Fibroblast of gingiva (primary cell): Measurements from ENCODE around the gene CHN2.

Experiments used
- DNase-seq: peaks from one replicate; pipeline ENCODE4 v3.0.0-alpha.2; 2011; ENCODE audit warnings: low read depth

The CHN2 gene

DNA sequence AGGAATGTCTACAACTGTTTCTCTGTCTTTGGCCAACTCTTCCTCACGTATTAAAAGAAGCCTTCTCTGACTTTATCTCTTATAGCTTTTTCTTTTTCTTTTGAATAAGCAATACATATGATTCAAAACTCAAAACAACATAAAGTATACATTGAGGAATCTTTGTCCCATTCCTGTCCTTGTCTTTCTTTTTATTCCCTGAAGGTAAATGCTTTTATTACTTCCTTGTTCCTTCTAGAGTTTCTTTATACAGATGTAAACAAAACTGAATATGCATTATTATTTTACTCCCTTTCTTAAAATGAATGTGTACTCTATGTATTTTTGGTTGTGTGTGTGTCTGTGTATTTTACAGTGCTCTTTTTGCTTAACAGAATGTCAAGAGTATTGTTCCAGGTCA is 170.1 kb downstream of the CHN2 start:
- no peak for DNase-seq

GRCh38 chr7:29365423-29365822 is 170.8 kb downstream of the CHN2 start:
- no peak for DNase-seq

- DNase-seq, result no peak
These were observed 173.2 kb downstream of the CHN2 start for GRCh38 chr7:29367784-29368183.

DNA sequence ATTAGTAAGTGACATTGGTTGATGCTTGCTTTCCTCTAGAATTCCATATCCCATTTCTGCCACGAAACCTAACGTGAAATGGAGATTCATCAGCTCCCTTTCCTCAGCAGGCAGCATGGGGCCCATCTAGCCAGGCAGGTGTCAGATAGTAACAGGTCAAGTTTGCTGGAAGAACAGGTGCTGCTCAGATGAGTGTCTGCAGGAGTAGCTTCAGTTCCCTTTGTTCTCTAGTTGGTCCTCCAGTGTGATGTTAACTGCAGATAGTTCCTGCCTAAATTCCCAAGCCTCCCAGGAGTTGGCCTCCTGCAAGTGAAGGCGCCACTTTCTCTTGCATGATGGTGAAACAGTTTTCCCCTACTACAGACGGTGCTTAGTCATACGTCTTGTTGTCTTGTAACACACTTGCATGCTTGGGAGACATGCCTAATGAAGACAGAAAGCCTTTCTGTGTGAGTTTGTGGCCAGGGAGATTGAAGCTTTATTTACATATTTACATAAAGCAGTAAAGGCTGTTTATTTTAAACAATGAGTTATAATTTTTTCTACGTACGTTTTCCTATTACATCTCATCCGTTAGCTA is 175.4 kb downstream of the CHN2 start:
- DNase-seq, result no peak

DNA sequence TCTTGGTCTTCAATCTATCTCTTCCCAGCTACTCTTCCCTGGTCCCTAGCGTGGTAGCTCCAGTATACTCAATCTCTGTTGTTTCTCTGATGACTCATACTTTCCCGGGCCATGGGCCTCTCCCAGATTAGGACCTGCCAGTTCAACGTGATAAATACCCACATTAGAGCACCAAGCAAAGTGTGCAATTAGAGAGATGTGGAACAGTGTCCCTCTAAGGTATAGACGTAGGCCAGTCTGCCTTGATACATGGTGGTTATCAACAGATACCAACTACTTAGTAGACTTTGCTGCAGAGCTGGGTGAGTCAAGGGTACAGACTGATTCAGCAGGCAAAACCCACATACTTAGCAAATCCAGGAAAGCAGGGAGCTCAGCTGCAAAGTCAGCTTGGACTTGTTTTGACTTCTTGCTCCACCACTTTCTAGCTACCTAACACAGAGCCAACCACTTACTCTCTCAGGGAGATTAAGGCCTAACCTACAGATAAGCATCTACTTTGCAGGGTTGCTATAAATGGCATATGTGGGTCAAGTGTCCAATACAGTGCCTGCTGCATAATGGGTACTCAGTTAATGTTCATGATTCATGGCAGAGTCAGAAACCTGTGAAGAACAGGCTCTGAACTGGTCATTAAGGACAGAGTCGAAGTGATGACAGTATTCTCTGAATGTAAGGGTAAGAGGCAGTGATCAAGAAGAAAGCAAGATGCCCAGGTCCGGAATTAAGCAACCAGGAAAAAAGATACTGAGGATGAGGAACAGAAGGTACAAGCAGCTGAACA is 176.1 kb downstream of the CHN2 start:
- no peak for DNase-seq

GRCh38 chr7:29371472-29371871 is 176.9 kb downstream of the CHN2 start:
- DNase-seq, result no peak

DNA sequence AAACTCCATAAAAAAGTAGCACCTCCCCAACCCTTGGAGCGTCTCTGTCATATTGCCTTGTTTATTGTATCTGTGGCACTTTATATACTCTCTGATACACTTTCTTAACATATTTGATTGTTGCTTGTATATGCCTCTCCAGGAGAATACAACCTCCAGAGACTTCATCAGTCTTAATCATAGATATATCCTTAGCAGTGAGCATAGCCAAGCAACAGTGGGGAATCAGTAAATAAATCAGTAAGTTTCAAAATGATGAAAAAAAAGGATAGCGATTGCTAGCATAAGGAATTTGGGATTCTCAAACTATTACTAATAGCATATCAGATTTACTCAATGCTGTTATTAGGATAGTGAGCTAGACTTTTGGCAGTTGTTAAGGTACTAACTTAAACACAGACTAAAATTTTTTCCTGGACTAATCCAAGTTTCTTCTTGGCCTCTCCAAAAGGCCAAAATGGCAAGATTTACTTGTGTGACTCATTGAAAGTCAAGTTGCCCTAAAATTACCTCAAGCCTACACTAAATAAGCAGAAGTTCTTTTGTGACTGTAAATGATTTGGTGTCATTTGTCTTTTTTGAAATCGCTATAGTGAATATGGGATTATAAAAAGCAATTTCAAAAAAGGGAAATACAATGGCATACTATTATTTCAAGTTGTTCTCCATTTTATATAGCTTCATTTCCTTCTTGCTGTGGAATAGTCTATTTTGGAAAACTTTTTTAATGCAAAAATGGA is 177.9 kb downstream of the CHN2 start:
- peak; percentile 13 for DNase-seq

GRCh38 chr7:29375641-29376562 is 181.3 kb downstream of the CHN2 start:
- no peak for DNase-seq

GRCh38 chr7:29377718-29378117 is 183.1 kb downstream of the CHN2 start:
- no peak for DNase-seq

- DNase-seq, result no peak
These were observed 185.0 kb downstream of the CHN2 start for GRCh38 chr7:29379551-29379950.

- DNase-seq, result no peak
These were observed 186.9 kb downstream of the CHN2 start for GRCh38 chr7:29381206-29382094.

DNA sequence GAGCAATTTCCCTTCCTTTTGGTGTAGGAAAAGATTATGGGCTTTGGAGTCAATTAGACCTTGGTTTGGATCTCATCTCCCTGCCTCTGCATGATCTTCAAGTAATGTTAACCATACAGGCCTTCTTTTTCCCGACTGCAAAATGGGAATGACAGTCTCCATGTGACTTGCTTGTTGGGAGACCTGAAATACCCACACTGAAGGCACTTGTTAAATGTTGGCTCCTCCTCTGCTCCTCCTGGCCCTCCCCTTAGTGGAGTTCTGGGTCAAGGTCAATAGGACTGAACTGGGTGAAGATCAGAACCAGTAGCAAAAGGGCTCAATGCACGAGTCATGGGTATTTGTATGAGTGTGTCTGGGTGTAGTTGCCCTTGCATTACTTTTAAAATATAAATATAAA is 189.7 kb downstream of the CHN2 start:
- DNase-seq, result no peak

DNA sequence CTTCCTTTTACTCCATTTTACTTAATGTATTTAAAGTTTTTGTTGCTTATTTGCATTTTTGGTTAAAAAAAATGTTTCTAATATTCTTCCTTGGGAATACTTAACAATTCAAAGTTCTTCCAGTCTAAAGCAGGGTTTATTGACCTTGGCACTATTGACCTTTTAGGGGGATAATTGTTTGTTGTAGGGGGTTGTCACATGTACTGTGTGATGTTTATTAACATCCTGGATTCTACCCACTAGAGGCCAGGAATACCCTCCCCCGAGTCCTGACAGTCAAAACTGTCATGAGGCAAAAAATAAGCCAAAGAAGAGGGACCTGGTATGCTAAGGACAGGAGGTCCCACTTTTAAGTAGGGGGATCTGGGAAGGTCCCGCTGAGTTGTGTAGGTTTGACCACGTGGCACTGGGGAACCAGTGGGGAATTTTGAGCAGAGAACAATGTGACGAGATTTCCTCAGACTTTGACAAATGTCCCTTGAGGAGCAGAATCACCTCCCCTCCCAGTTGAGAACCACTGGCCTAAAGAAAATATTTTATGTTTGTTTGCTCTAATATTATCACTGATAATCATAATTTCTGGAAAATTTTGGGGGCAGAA is 190.7 kb downstream of the CHN2 start:
- no peak for DNase-seq

- DNase-seq, result no peak
These were observed 191.7 kb downstream of the CHN2 start for GRCh38 chr7:29386196-29386765.

DNA sequence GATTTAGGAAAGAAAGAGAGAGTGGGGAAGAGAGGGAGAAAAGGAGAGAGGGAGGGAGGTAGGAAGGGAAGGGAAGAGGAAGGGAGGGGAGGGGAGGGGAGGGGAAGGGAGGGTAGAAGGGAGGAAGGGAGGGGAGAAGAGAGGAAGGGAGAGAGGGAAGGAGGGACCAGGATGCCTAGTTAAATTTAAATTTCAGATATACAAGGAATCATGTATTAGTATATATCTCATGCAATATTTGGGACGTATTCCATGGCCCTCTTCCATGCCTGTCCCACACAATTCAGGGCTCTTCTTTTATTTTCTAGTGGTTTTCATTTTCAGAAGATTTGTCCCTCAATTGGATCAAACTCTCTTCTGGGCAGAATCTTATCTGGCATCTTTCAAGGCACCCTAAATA is 196.7 kb downstream of the CHN2 start:
- DNase-seq, result no peak

DNA sequence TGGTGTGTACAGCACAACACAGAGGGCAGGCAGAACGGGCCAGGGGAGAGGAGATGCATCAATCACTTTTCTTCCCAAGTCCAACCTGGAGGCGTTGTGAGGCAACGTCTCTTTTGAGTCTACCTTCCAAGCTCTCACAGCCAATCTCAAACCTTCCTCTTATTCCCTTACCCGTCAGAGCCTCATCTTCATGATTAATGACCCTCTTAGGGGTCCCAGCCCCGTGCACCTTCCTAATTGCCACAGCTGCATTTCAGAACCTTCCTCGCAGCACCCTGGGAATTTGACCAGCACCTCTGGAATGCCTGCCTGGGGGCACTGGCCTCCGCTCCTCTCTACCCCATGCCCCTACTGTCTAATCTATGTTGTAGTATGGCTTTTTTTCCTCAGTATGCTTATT is 199.7 kb downstream of the CHN2 start:
- no peak for DNase-seq

DNA sequence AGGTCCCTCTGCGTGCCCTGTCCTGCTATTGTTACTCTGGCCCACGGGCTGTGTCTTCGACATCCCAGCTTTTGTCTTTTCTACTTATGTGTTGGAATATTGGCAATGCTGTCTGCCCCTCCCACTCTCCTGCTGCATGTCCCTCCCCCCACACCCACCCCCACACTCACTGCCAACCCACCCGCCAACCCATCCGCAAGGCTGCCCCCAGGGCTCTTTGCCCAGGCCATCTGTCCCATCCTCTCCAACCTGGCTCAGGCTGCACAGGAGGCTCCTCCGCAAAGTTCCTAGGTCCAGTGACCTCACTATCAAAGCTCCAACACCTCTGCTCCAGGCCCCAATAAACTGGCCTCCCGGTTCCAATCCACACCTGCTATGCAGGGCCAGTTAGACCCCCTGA is 202.0 kb downstream of the CHN2 start:
- DNase-seq, result no peak

GRCh38 chr7:29397398-29397797 is 202.8 kb downstream of the CHN2 start:
- DNase-seq, result no peak

DNA sequence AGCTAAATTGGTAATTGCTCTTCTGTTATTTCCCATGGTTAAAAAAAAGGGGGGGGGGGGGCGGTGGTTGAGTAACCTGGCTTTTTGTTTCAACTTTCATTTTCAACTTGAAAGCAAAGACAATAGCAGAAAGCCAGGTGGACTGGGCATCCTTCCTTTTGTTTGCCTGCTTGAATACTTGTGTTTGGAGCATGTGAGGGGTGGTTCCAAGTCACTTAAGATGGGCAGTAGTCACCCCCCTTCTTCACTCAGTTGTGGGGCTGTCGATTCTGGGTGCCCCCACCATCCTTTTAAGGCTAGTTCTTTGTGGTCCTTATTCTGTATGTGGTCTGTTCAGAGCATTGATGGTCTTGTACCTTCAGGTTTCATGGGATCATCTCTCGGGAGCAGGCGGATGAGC is 203.4 kb downstream of the CHN2 start:
- DNase-seq, result no peak

- no peak for DNase-seq
These were observed 205.9 kb downstream of the CHN2 start for GRCh38 chr7:29400437-29400836.
